GM18951 (cell line): ENCODE data around the gene ERCC1.

Experiments used
- POLR2A ChIP-seq: IDR thresholded peaks from 4 replicates; pipeline ENCODE4 v1.6.1; 2011; ENCODE audit warnings: mild to moderate bottlenecking; ENCODE audit not compliant: insufficient read length, insufficient read depth; ENCODE audit errors: extremely low read depth
- in situ Hi-C: fragments of 300-500 bp; cut with MboI; formaldehyde crosslinking; loops from one replicate; pipeline ENCODE4 v1.12.0; 2022; ENCODE audit warnings: low sequenced_read_pairs, mixed read lengths, inconsistent platforms; ENCODE audit not compliant: unreplicated experiment

ERCC1 gene

DNA sequence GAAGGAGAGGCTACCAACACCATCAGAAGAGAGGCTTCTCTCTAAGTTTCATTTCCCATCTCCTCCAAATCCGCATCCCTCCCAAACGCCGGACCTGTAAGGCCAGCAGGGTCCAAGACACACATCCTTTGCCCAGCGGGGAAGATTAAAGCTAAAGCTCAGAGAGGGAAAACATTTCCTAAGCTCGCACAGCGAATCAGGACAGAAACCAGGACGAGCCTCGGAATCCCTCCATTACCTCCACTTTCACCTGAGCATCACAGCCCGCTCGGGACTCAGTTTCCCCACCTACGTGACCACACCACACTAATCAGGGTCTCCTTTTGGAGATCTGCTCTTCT is 43.4 kb upstream of the ERCC1 start:
- TF ChIP-seq POLR2A: no peak
- in situ Hi-C loops: no loop called here

DNA sequence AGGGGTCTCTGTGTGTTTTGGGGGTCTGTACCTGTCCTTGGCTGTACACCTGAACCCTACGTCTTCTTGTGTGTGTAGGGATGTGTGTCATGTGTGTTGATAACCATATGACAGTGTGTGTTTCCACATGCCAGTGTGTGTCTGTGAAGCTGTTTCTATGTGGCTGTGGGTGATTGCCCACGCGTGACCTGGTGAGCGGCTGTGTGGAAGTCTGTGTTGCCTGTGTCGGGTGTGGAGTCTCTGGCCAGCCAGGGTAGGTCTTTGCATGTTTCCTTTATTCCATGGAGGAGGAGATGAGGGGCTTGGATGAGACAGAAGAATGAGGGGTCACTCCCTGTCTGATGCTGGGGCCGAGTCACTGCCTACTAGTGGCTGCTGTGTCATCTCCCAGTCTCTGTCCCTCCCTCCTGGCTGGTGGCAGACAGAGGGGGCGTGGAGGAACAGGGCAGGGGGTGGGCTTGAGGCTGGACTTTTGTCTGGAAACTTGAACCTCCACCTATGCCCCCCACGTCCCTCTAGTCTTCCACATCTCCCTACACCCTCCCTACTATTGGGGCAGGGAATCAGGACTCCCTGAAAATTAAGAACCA is 41.2 kb upstream of the ERCC1 start:
- no peak for TF ChIP-seq POLR2A
- in situ Hi-C loops: no loop called here

DNA sequence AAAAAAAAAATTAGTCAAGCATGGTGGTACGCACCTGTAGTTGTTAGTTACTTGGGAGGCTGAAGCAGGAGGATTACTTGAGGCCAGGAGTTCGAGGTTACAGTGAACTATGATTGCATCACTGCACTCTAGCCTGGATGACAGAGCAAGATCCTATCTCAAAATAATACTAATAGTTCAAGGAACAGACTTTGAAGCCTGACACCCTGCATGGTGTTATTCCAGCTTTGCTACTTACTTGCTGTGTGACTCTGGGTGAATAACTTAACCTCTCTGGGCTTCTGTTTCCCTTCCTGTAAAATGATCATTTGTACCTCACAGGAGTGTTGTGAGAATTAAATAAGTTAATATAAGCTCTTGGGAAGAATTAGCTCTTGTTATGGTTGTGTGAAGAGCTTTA is 40.6 kb upstream of the ERCC1 start:
- TF ChIP-seq POLR2A: no peak
- in situ Hi-C loops: no loop called here

- in situ Hi-C loops: no loop called here
- no peak for TF ChIP-seq POLR2A
Observed at GRCh38 chr19:45463241-45463640, 39.5 kb upstream of the ERCC1 start.

DNA sequence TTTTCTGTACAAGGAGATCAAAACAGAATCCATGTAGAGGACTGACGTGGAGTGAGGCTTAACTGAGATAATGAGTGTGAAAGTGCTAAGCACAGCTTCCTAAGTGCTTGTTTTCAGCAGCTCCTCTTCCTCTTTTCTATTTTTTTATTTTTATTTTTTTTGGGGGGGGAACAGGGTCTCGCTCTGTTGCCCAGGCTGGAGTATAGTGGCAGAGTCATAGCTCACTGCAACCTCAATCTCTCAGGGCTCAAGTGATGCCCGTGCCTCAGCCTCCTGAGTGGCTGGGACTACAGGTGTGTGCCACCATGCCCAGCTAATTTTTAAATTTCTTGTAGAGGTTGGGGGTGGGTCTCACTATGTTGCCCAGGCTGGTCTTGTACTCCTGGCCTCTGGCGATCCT is 38.5 kb upstream of the ERCC1 start:
- in situ Hi-C loops: no loop called here
- no peak for TF ChIP-seq POLR2A

GRCh38 chr19:45460807-45461347 is 37.2 kb upstream of the ERCC1 start:
- in situ Hi-C loops: no loop called here
- TF ChIP-seq POLR2A: no peak

GRCh38 chr19:45457776-45458175 is 34.1 kb upstream of the ERCC1 start:
- TF ChIP-seq POLR2A: no peak

DNA sequence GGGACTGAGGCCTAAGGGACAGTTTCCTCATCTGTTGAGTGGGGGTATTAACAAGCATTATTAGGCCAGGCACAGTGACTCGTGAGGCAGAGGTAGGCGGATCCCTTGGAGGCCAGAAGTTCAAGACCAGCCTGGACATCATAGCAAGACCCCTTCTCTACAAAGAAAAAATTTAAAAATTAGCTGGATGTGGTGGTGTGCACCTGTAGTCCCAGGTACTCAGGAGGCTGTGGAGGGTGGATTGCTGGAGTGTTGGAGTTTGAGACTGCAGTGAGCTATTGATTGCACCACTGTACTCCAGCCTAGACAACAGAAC is 32.7 kb upstream of the ERCC1 start:
- in situ Hi-C loops: no loop called here
- TF ChIP-seq POLR2A: no peak

More at GRCh38 chr19:45457776-45458175, 34.1 kb upstream of the ERCC1 start:
- in situ Hi-C loops: no loop called here

GRCh38 chr19:45455707-45456499 is 32.2 kb upstream of the ERCC1 start:
- in situ Hi-C loops: no loop called here
- no peak for TF ChIP-seq POLR2A

- in situ Hi-C loops: no loop called here
- no peak for TF ChIP-seq POLR2A
Observed at GRCh38 chr19:45451850-45452387, 28.2 kb upstream of the ERCC1 start.

- in situ Hi-C loops: no loop called here
- no peak for TF ChIP-seq POLR2A
Observed at GRCh38 chr19:45451131-45451849, 27.6 kb upstream of the ERCC1 start.

DNA sequence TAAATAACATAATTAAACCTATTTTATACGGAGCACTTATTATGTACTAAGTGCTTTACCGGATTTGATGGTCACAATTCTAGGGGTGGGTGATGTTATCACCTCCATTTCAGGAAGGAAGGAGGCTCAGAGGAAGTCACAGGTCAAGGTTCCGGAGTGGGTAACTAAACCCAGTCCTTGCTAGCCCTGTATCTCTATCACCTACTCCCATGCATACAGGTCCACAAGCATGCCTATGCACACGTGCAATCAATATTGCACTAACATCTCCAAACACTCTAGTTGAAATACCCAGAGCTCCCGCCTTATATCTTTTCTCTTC is 26.3 kb upstream of the ERCC1 start:
- no peak for TF ChIP-seq POLR2A
- in situ Hi-C loops: no loop called here

- in situ Hi-C loops: no loop called here
- no peak for TF ChIP-seq POLR2A
Observed at GRCh38 chr19:45448887-45449299, 25.2 kb upstream of the ERCC1 start.

DNA sequence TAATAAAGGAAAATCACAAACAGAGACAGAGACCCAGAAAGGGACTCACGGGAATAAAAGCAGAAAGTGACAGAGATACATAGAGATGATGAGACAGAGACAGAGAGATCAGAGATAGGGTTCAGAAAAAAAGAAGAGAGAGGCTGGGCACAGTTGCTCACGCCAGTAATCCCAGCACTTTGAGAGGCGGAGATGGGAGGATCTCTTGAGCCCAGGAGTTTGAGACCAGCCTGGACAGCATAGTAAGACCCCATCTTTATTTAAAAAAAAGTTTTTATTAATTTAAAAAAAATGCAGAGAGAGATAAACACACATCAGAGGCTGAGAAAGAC is 24.7 kb upstream of the ERCC1 start:
- TF ChIP-seq POLR2A: no peak
- in situ Hi-C loops: no loop called here

GRCh38 chr19:45446944-45447343 is 23.2 kb upstream of the ERCC1 start:
- TF ChIP-seq POLR2A: no peak
- in situ Hi-C loops: no loop called here
